ENCODE data around the gene ITPR2.
"Not testable (repeated sequence)": the region's sequence is repeated elsewhere in the genome, so short reads cannot be mapped to it uniquely, and the experiment has no call there.

The ITPR2 gene

DNA sequence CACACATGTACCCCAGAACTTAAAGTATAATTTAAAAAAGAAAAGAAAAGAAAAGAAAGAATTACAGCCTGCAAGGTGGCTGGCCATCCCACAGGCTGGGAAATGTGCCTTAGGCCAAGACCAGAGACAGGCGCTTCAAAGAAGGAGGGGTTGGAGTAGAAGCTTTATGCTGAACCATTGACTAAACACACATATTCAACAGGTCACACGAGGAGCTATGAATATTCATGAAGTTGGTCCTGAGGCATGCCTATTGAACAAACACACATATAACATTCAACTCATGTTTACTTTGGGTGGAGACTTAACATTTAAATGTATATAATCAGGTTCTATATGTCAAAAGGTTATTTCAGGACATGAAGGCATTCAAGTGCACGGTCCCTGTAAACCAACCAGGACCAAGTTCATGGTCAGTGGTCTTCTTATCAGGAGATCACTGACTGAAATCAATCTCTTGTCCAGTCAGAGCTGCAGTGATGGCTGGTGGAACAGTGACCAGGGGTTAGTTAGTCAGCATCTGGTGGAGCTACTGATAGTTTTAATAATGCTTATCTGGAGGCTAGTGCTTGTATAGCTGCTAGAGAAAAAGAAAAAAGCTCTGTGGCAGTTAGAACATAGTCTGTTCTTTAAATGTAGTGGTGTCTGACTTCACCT lies 35.6 kb upstream of the ITPR2 start:
- DNase-seq (ENCODE audit: insufficient read length, low spot score) = no peak
- no peak for FAIRE-seq
- TF ChIP-seq PAX5 (IDR thresholded peaks at IDR 0.05; ENCODE audit: insufficient read depth, low read length, severe bottlenecking) (no peak), SPI1 (IDR thresholded peaks at IDR 0.05; ENCODE audit: low read depth, low read length) (no peak), POLR2A (IDR thresholded peaks at IDR 0.05; ENCODE audit: low read depth, low read length) (no peak), POLR2AphosphoS5 (IDR thresholded peaks at IDR 0.05; ENCODE audit: low read depth, low read length) (no peak), POU2F2 (IDR thresholded peaks at IDR 0.05; ENCODE audit: low read depth, low read length) (no peak), TAF1 (IDR thresholded peaks at IDR 0.05; ENCODE audit: low read depth, low read length) (no peak)

DNA sequence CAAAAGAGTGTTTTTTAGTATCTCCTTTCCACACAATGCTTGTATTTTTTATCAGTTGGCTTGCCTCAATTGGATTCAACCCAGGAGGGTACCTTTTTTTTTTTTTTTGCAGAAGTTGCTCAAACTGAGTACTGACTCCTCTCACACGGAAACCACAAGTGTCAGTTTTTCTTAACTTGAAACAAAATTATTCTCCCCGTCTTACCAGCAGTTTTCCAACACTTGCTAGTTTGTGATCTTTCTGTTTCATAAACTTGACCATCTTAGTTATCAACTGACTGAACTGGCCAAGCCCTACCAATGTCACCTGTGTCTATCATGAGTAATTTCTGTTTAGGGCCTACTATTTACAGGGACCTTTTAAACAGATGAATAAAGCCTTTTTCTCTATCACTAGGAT lies 34.1 kb upstream of the ITPR2 start:
- no peak for TF ChIP-seq POLR2AphosphoS5 (IDR thresholded peaks at IDR 0.05; ENCODE audit: low read depth, low read length)
- TF ChIP-seq POU2F2 (IDR thresholded peaks at IDR 0.05; ENCODE audit: low read depth, low read length) = no peak
- no peak for TF ChIP-seq SPI1 (IDR thresholded peaks at IDR 0.05; ENCODE audit: low read depth, low read length)
- TF ChIP-seq POLR2A (IDR thresholded peaks at IDR 0.05; ENCODE audit: low read depth, low read length) = no peak
- no peak for TF ChIP-seq TAF1 (IDR thresholded peaks at IDR 0.05; ENCODE audit: low read depth, low read length)
- TF ChIP-seq PAX5 (IDR thresholded peaks at IDR 0.05; ENCODE audit: insufficient read depth, low read length, severe bottlenecking) = no peak
- FAIRE-seq (peak; percentile 82), DNase-seq (ENCODE audit: insufficient read length, low spot score) (no peak)

- FAIRE-seq = peak; percentile 88
- TF ChIP-seq TAF1 (IDR thresholded peaks at IDR 0.05; ENCODE audit: low read depth, low read length) (no peak), POLR2A (IDR thresholded peaks at IDR 0.05; ENCODE audit: low read depth, low read length) (no peak), POLR2AphosphoS5 (IDR thresholded peaks at IDR 0.05; ENCODE audit: low read depth, low read length) (no peak), POU2F2 (IDR thresholded peaks at IDR 0.05; ENCODE audit: low read depth, low read length) (no peak), PAX5 (IDR thresholded peaks at IDR 0.05; ENCODE audit: insufficient read depth, low read length, severe bottlenecking) (no peak), SPI1 (IDR thresholded peaks at IDR 0.05; ENCODE audit: low read depth, low read length) (no peak)
- no peak for DNase-seq (ENCODE audit: insufficient read length, low spot score)
Observed at GRCh38 chr12:26863515-26863914, 30.5 kb upstream of the ITPR2 start.

GRCh38 chr12:26862787-26863186 lies 29.8 kb upstream of the ITPR2 start:
- not testable (repeated sequence) for FAIRE-seq; DNase-seq (ENCODE audit: insufficient read length, low spot score)

- DNase-seq (ENCODE audit: insufficient read length, low spot score) (no peak), FAIRE-seq (no peak)
- no peak for TF ChIP-seq POLR2A (IDR thresholded peaks at IDR 0.05; ENCODE audit: low read depth, low read length)
- TF ChIP-seq POLR2AphosphoS5 (IDR thresholded peaks at IDR 0.05; ENCODE audit: low read depth, low read length) = no peak
- no peak for TF ChIP-seq POU2F2 (IDR thresholded peaks at IDR 0.05; ENCODE audit: low read depth, low read length)
Observed at GRCh38 chr12:26861690-26862089, 28.7 kb upstream of the ITPR2 start.

- no peak for TF ChIP-seq PAX5 (IDR thresholded peaks at IDR 0.05; ENCODE audit: insufficient read depth, low read length, severe bottlenecking)
- no peak for TF ChIP-seq TAF1 (IDR thresholded peaks at IDR 0.05; ENCODE audit: low read depth, low read length)
- TF ChIP-seq POLR2A (IDR thresholded peaks at IDR 0.05; ENCODE audit: low read depth, low read length) = no peak
- TF ChIP-seq POLR2AphosphoS5 (IDR thresholded peaks at IDR 0.05; ENCODE audit: low read depth, low read length) = no peak
- no peak for TF ChIP-seq SPI1 (IDR thresholded peaks at IDR 0.05; ENCODE audit: low read depth, low read length)
- no peak for TF ChIP-seq POU2F2 (IDR thresholded peaks at IDR 0.05; ENCODE audit: low read depth, low read length)
- FAIRE-seq = peak; percentile 69
- DNase-seq (ENCODE audit: insufficient read length, low spot score) = no peak
Observed at GRCh38 chr12:26857465-26858176, 24.6 kb upstream of the ITPR2 start.

DNA sequence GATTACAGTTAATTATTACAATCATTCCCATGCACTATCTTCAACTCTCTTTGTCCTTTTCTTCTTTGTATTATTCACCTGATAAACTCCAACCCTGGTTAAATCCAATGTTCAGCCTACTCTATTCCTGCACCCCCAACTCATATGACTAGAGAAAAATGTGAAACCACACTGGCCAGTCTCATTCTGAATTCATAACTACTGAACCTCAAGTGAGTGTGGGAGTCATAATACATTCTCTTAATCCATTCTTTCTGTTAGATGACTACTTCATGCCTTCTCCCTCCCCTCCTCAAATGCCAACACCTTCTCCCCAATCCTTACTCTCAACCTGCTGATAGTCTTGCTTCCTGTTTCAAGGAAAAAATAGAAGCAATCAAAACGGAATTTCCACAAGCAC lies 22.3 kb upstream of the ITPR2 start:
- no peak for DNase-seq (ENCODE audit: insufficient read length, low spot score)
- no peak for TF ChIP-seq POLR2A (IDR thresholded peaks at IDR 0.05; ENCODE audit: low read depth, low read length)
- no peak for TF ChIP-seq POU2F2 (IDR thresholded peaks at IDR 0.05; ENCODE audit: low read depth, low read length)
- no peak for TF ChIP-seq POLR2AphosphoS5 (IDR thresholded peaks at IDR 0.05; ENCODE audit: low read depth, low read length)
- no peak for FAIRE-seq

- TF ChIP-seq POLR2AphosphoS5 (IDR thresholded peaks at IDR 0.05; ENCODE audit: low read depth, low read length) = no peak
- no peak for TF ChIP-seq SPI1 (IDR thresholded peaks at IDR 0.05; ENCODE audit: low read depth, low read length)
- TF ChIP-seq POLR2A (IDR thresholded peaks at IDR 0.05; ENCODE audit: low read depth, low read length) = no peak
- TF ChIP-seq TAF1 (IDR thresholded peaks at IDR 0.05; ENCODE audit: low read depth, low read length) = no peak
- no peak for TF ChIP-seq POU2F2 (IDR thresholded peaks at IDR 0.05; ENCODE audit: low read depth, low read length)
- TF ChIP-seq PAX5 (IDR thresholded peaks at IDR 0.05; ENCODE audit: insufficient read depth, low read length, severe bottlenecking) = no peak
- FAIRE-seq (peak; percentile 16), DNase-seq (ENCODE audit: insufficient read length, low spot score) (no peak)
Observed at GRCh38 chr12:26854031-26854390, 21.0 kb upstream of the ITPR2 start.

GRCh38 chr12:26853303-26854030 lies 20.5 kb upstream of the ITPR2 start:
- FAIRE-seq (peak; percentile 92), DNase-seq (ENCODE audit: insufficient read length, low spot score) (no peak)
- no peak for TF ChIP-seq TAF1 (IDR thresholded peaks at IDR 0.05; ENCODE audit: low read depth, low read length)
- TF ChIP-seq POU2F2 (IDR thresholded peaks at IDR 0.05; ENCODE audit: low read depth, low read length) = no peak
- TF ChIP-seq POLR2AphosphoS5 (IDR thresholded peaks at IDR 0.05; ENCODE audit: low read depth, low read length) = no peak
- no peak for TF ChIP-seq POLR2A (IDR thresholded peaks at IDR 0.05; ENCODE audit: low read depth, low read length)
- no peak for TF ChIP-seq SPI1 (IDR thresholded peaks at IDR 0.05; ENCODE audit: low read depth, low read length)
- no peak for TF ChIP-seq PAX5 (IDR thresholded peaks at IDR 0.05; ENCODE audit: insufficient read depth, low read length, severe bottlenecking)

All from GM12891 (cell line).